ENCODE results near the gene TMEM273. TPM values are rescaled to one million over a fixed set of nuclear protein-coding genes. Genes with fewer than 3 reads are reported as not detected.
A peak's percentile ranks its signal among the peaks of the same experiment; 100 is the strongest.

Gene TMEM273
- total RNA-seq, 5 donors from 2014 or later (not counting 1 experiment from before 2014, with no cell fraction given), result 8.4 to 22.9 (median 15.6) TPM

DNA sequence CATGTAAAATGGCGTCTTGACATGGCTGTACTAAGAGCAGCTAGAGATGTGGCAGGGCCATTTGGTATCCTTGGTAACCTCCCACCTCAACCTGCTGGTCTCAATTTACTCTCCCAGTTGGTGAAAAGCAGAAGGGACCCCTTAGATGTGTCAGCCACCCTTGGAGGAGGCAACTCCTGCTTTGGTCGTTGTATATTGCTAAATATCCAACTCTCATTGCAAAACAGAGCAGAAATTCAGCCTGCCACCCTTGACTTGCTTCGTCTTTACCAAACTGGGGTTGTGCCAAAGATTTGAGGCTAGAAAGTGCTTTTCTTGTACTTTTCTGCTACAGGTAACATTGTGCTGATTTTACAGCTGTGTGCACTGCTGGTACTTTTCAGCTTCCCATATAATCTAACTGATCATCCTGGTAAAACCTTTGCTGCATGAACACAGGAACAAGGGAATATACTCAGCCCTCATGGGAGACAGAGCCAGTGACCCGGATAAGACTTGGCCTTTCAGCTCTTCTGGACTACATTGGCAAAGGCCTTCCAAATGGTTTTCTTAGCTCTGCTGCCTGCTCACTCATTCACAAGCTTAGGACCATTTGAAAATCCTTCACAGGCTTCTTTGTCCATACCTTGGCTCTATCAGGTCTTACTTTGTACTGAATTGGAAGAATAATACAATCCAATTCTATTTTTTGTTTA is 70.7 kb downstream of the TMEM273 start:
- H3K27ac ChIP-seq (ENCODE audit: low read length), result no peak overlapping the region
- H3K9me3 ChIP-seq, result no peaks in the 10 kb centered on the region
- CTCF ChIA-PET, result no interaction called here
- no peaks in the 10 kb centered on the region for H3K36me3 ChIP-seq (ENCODE audit: control insufficient read depth in 2 of 2, extremely low read depth in 1 of 2, insufficient read depth in 1 of 2, low read length in 1 of 2)
- ATAC-seq (replicated peaks in 1 of 4) (no peak), DNase-seq (no peak)
- POLR2A ChIA-PET, result no interaction called here
- WGBS (ENCODE audit: insufficient coverage), result 89% methylated on average over 4 of the region's 4 CpGs
- Mint-ChIP-seq H3K27me3 (peaks cover 22 to 34% of the 10 kb centered on the region in 2 donors), H3K9me3 (peaks cover 0 to 3% (median 0%) of the 10 kb centered on the region in 3 donors), H3K36me3 (no peaks in the 10 kb centered on the region), H3K4me3 (no peak overlapping the region), H3K4me1 (peaks cover 0 to 6% (median 3%) of the 10 kb centered on the region in 3 donors), H3K27ac (no peak overlapping the region)
- peaks cover 0 to 34% of the 10 kb centered on the region in 2 experiments for H3K27me3 ChIP-seq (replicated peaks in 1 of 2; ENCODE audit: control insufficient read depth in 2 of 2, extremely low read depth in 1 of 2, insufficient read depth in 2 of 2, low read length in 1 of 2)
- H3K4me1 ChIP-seq (ENCODE audit: control insufficient read depth in 1 of 2, extremely low read depth in 1 of 2, insufficient read depth in 2 of 2, low read length in 2 of 2), result peaks cover 0 to 12% of the 10 kb centered on the region in 2 experiments
- H3K4me3 ChIP-seq (ENCODE audit: control insufficient read depth in 1 of 2, extremely low read depth in 1 of 2, low read length in 1 of 2), result no peak overlapping the region

- DNase-seq (no peak), ATAC-seq (replicated peaks in 1 of 4) (no peak)
- Histone ChIP-seq H3K4me3 (ENCODE audit: control insufficient read depth in 1 of 2, extremely low read depth in 1 of 2, low read length in 1 of 2) (no peak overlapping the region), H3K36me3 (ENCODE audit: control insufficient read depth in 2 of 2, extremely low read depth in 1 of 2, insufficient read depth in 1 of 2, low read length in 1 of 2) (no peaks in the 10 kb centered on the region), H3K27me3 (replicated peaks in 1 of 2; ENCODE audit: control insufficient read depth in 2 of 2, extremely low read depth in 1 of 2, insufficient read depth in 2 of 2, low read length in 1 of 2) (peaks cover 0 to 40% of the 10 kb centered on the region in 2 experiments), H3K27ac (ENCODE audit: low read length) (no peak overlapping the region), H3K9me3 (no peaks in the 10 kb centered on the region), H3K4me1 (ENCODE audit: control insufficient read depth in 1 of 2, extremely low read depth in 1 of 2, insufficient read depth in 2 of 2, low read length in 2 of 2) (peaks cover 0 to 12% of the 10 kb centered on the region in 2 experiments)
- H3K4me3 Mint-ChIP-seq, result no peak overlapping the region
- H3K36me3 Mint-ChIP-seq, result no peaks in the 10 kb centered on the region
- ChIA-PET POLR2A (no interaction called here), CTCF (no interaction called here)
- peaks cover 20 to 36% of the 10 kb centered on the region in 2 donors for H3K27me3 Mint-ChIP-seq
- H3K9me3 Mint-ChIP-seq, result peaks cover 0 to under 1% (median 0%) of the 10 kb centered on the region in 3 donors
- H3K27ac Mint-ChIP-seq, result no peak overlapping the region
- 89% methylated on average over 4 of the region's 5 CpGs for WGBS (ENCODE audit: insufficient coverage)
- H3K4me1 Mint-ChIP-seq, result peaks cover 0 to 6% (median 3%) of the 10 kb centered on the region in 3 donors
These were observed 71.4 kb downstream of the TMEM273 start for GRCh38 chr10:49116509-49117375.

GRCh38 chr10:49115796-49116508 is 72.2 kb downstream of the TMEM273 start:
- no peak for DNase-seq
- Mint-ChIP-seq H3K27ac (no peak overlapping the region), H3K4me3 (no peak overlapping the region), H3K4me1 (peaks cover 0 to 6% (median 3%) of the 10 kb centered on the region in 3 donors), H3K36me3 (no peaks in the 10 kb centered on the region), H3K9me3 (no peaks in the 10 kb centered on the region), H3K27me3 (peaks cover 18 to 36% of the 10 kb centered on the region in 2 donors)
- ATAC-seq (replicated peaks in 1 of 4), result no peak
- H3K36me3 ChIP-seq (ENCODE audit: control insufficient read depth in 2 of 2, extremely low read depth in 1 of 2, insufficient read depth in 1 of 2, low read length in 1 of 2), result no peaks in the 10 kb centered on the region
- CTCF ChIA-PET, result no interaction called here
- POLR2A ChIA-PET, result no interaction called here
- H3K27ac ChIP-seq (ENCODE audit: low read length), result no peak overlapping the region
- H3K27me3 ChIP-seq (replicated peaks in 1 of 2; ENCODE audit: control insufficient read depth in 2 of 2, extremely low read depth in 1 of 2, insufficient read depth in 2 of 2, low read length in 1 of 2), result peaks cover 0 to 41% of the 10 kb centered on the region in 2 experiments
- H3K4me1 ChIP-seq (ENCODE audit: control insufficient read depth in 1 of 2, extremely low read depth in 1 of 2, insufficient read depth in 2 of 2, low read length in 2 of 2), result peaks cover 0 to 12% of the 10 kb centered on the region in 2 experiments
- no peaks in the 10 kb centered on the region for H3K9me3 ChIP-seq
- 85% methylated on average over 10 of the region's 14 CpGs for WGBS (ENCODE audit: insufficient coverage)
- H3K4me3 ChIP-seq (ENCODE audit: control insufficient read depth in 1 of 2, extremely low read depth in 1 of 2, low read length in 1 of 2), result no peak overlapping the region

- ChIA-PET POLR2A (no interaction called here), CTCF (no interaction called here)
- Histone ChIP-seq H3K36me3 (ENCODE audit: control insufficient read depth in 2 of 2, extremely low read depth in 1 of 2, insufficient read depth in 1 of 2, low read length in 1 of 2) (no peaks in the 10 kb centered on the region), H3K9me3 (no peaks in the 10 kb centered on the region), H3K27ac (ENCODE audit: low read length) (no peak within 1 kb of the TSS), H3K4me1 (ENCODE audit: control insufficient read depth in 1 of 2, extremely low read depth in 1 of 2, insufficient read depth in 2 of 2, low read length in 2 of 2) (peaks cover 0 to 12% of the 10 kb centered on the region in 2 experiments), H3K27me3 (replicated peaks in 1 of 2; ENCODE audit: control insufficient read depth in 2 of 2, extremely low read depth in 1 of 2, insufficient read depth in 2 of 2, low read length in 1 of 2) (peaks cover 0 to 46% of the 10 kb centered on the region in 2 experiments), H3K4me3 (ENCODE audit: control insufficient read depth in 1 of 2, extremely low read depth in 1 of 2, low read length in 1 of 2) (peak within 1 kb of the TSS in 1 of 2 donors; percentile 64)
- H3K36me3 Mint-ChIP-seq, result no peaks in the 10 kb centered on the region
- peaks cover 0 to 6% (median 3%) of the 10 kb centered on the region in 3 donors for H3K4me1 Mint-ChIP-seq
- ATAC-seq (replicated peaks in 1 of 4), result peak in 2 of 4 experiments; percentile 18 to 38
- peak within 1 kb of the TSS; percentile 22 to 41 (median 39) for H3K4me3 Mint-ChIP-seq
- 5% methylated on average over 81 of the region's 95 CpGs for WGBS (ENCODE audit: insufficient coverage)
- DNase-seq, result peak in 1 of 35 experiments; percentile 9
- H3K27ac Mint-ChIP-seq, result peak within 1 kb of the TSS in 1 of 2 donors; percentile 31
- H3K27me3 Mint-ChIP-seq, result peaks cover 18 to 36% of the 10 kb centered on the region in 2 donors
- no peaks in the 10 kb centered on the region for H3K9me3 Mint-ChIP-seq
These were observed 73.0 kb downstream of the TMEM273 start, which contains the start of gene VSTM4 for GRCh38 chr10:49115015-49115795. TSS of gene VSTM4 (minus strand) at chr10:49115522. CDS start at chr10:49115485, 37 bp downstream.

GRCh38 chr10:49114718-49115014 is 73.5 kb downstream of the TMEM273 start:
- no peak overlapping the region for H3K27ac ChIP-seq (ENCODE audit: low read length)
- ChIA-PET POLR2A (no interaction called here), CTCF (no interaction called here)
- H3K36me3 ChIP-seq (ENCODE audit: control insufficient read depth in 2 of 2, extremely low read depth in 1 of 2, insufficient read depth in 1 of 2, low read length in 1 of 2), result no peaks in the 10 kb centered on the region
- no peaks in the 10 kb centered on the region for H3K9me3 ChIP-seq
- H3K4me1 ChIP-seq (ENCODE audit: control insufficient read depth in 1 of 2, extremely low read depth in 1 of 2, insufficient read depth in 2 of 2, low read length in 2 of 2), result peaks cover 0 to 12% of the 10 kb centered on the region in 2 experiments
- no peak overlapping the region for H3K27ac Mint-ChIP-seq
- no peak for DNase-seq
- WGBS (ENCODE audit: insufficient coverage), result 89% methylated on average over 7 of the region's 9 CpGs
- ATAC-seq (replicated peaks in 1 of 4), result no peak
- H3K36me3 Mint-ChIP-seq, result no peaks in the 10 kb centered on the region
- H3K4me1 Mint-ChIP-seq, result peaks cover 0 to 6% (median 3%) of the 10 kb centered on the region in 3 donors
- H3K9me3 Mint-ChIP-seq, result no peaks in the 10 kb centered on the region
- H3K4me3 Mint-ChIP-seq, result peak overlapping the region; percentile 22 to 41 (median 39)
- peaks cover 20 to 40% of the 10 kb centered on the region in 2 donors for H3K27me3 Mint-ChIP-seq
- H3K4me3 ChIP-seq (ENCODE audit: control insufficient read depth in 1 of 2, extremely low read depth in 1 of 2, low read length in 1 of 2), result peak overlapping the region in 1 of 2 donors; percentile 64
- H3K27me3 ChIP-seq (replicated peaks in 1 of 2; ENCODE audit: control insufficient read depth in 2 of 2, extremely low read depth in 1 of 2, insufficient read depth in 2 of 2, low read length in 1 of 2), result peaks cover 0 to 52% of the 10 kb centered on the region in 2 experiments

All from T-cell (primary cell).